HepG2 (cell line): ENCODE data around the gene APRT. TPM values are rescaled to one million over a fixed set of nuclear protein-coding genes. Genes with fewer than 3 reads are reported as not detected.

Source experiments
- E2F2 ChIP-seq: sonication (generic); formaldehyde crosslinking; IDR thresholded peaks from 2 replicates; pipeline ENCODE4 v1.4.0; 2020; ENCODE audit warnings: missing genetic modification reagents, borderline replicate concordance
- EEA1 ChIP-seq: sonication (generic); formaldehyde crosslinking; IDR thresholded peaks from 2 replicates; pipeline ENCODE4 v1.5.1; 2020; ENCODE audit warnings: mild to moderate bottlenecking, missing genetic modification reagents, borderline replicate concordance
- FOXO1 ChIP-seq: sonication (generic); formaldehyde crosslinking; IDR thresholded peaks from 2 replicates; pipeline ENCODE4 v1.4.0; 2020; ENCODE audit warnings: missing genetic modification reagents
- HMG20B ChIP-seq: conservative IDR thresholded peaks from 2 replicates; pipeline ENCODE4 v1.6.1; 2016; ENCODE audit warnings: missing genetic modification reagents, missing compliant biosample characterization
- LCORL ChIP-seq, 2 experiments: fragments of 450-650 bp in 1 of 2; sonication (generic) in 1 of 2; formaldehyde crosslinking in 1 of 2; IDR thresholded peaks; 2 replicates each; pipeline versions ENCODE4 v1.5.0 to v1.6.1; 2017 to 2020; ENCODE audit warnings: antibody characterized with exemption in 1 of 2, missing genetic modification reagents in 1 of 2
- NR3C1 ChIP-seq: sonication (generic); formaldehyde crosslinking; IDR thresholded peaks from 2 replicates; pipeline ENCODE4 v1.4.0; 2020; ENCODE audit warnings: missing genetic modification reagents
- PAXIP1 ChIP-seq: sonication (generic); formaldehyde crosslinking; conservative IDR thresholded peaks from 2 replicates; pipeline ENCODE4 v1.4.0; 2020; ENCODE audit warnings: mild to moderate bottlenecking, missing genetic modification reagents, moderate library complexity
- TCF7L2 ChIP-seq: IDR thresholded peaks from 2 replicates; pipeline ENCODE4 v1.6.1; 2011; ENCODE audit warnings: mild to moderate bottlenecking, low read depth, low read length, moderate library complexity
- TEF ChIP-seq: sonication (generic); formaldehyde crosslinking; IDR thresholded peaks from 2 replicates; pipeline ENCODE4 v1.5.0; 2020; ENCODE audit warnings: missing genetic modification reagents
- ZBTB3 ChIP-seq: sonication (generic); formaldehyde crosslinking; IDR thresholded peaks from 2 replicates; pipeline ENCODE4 v1.4.0; 2020; ENCODE audit warnings: low read depth, mild to moderate bottlenecking, moderate library complexity, missing genetic modification reagents, borderline replicate concordance
- ZFYVE20 ChIP-seq: sonication (generic); formaldehyde crosslinking; IDR thresholded peaks from 2 replicates; pipeline ENCODE4 v1.8.0; 2023; ENCODE audit warnings: low read depth, mild to moderate bottlenecking, moderate library complexity, missing genetic modification reagents, borderline replicate concordance
- ZMYM2 ChIP-seq: sonication (generic); formaldehyde crosslinking; IDR thresholded peaks from 2 replicates; pipeline ENCODE4 v1.8.0; 2022; ENCODE audit warnings: mild to moderate bottlenecking, missing genetic modification reagents
- ZNF468 ChIP-seq: sonication (generic); formaldehyde crosslinking; IDR thresholded peaks from 2 replicates; pipeline ENCODE4 v1.8.0; 2022; ENCODE audit warnings: mild to moderate bottlenecking, moderate library complexity, missing genetic modification reagents
- ZNF570 ChIP-seq: sonication (generic); formaldehyde crosslinking; IDR thresholded peaks from 2 replicates; pipeline ENCODE4 v1.4.0; 2020; ENCODE audit warnings: mild to moderate bottlenecking, missing genetic modification reagents, borderline replicate concordance
- polyA plus RNA-seq, 8 experiments: library from polyadenylated mRNA; depleted of rRNA in 3 of 8; stranded (reverse) in 7 of 8; unstranded in 1 of 8; fragments of >200 nt; fragmentation: Illumina TruSeq in 4 of 8; extraction: Trizol in 4 of 8; gene quantifications; 2 replicates each; pipeline versions ENCODE4 v1.2.1 to v1.2.3, GENCODE V29; 2011 to 2016; ENCODE audit warnings: low read depth in 4 of 8, missing spikeins in 1 of 8, mixed read lengths in 1 of 8; ENCODE audit not compliant: insufficient read depth in 1 of 8
- total RNA-seq, 5 experiments: library from RNA; depleted of rRNA; stranded (reverse); fragments of >200 nt; fragmentation: Illumina TruSeq; extraction: Trizol; gene quantifications; 2 replicates each; pipeline ENCODE4 v1.2.3, GENCODE V29; 2016; ENCODE audit warnings: low read depth in 1 of 5
- TF ChIP-seq, protein P1 (sequence below): sonication (generic); formaldehyde crosslinking; IDR thresholded peaks from 2 replicates; pipeline ENCODE4 v1.5.1; 2020; ENCODE audit warnings: missing genetic modification reagents, mild to moderate bottlenecking, borderline replicate concordance
- TF ChIP-seq, protein P2 (sequence below): sonication (generic); formaldehyde crosslinking; IDR thresholded peaks from 2 replicates; pipeline ENCODE4 v1.5.0; 2020; ENCODE audit warnings: missing genetic modification reagents
- TF ChIP-seq, protein P3 (sequence below): IDR thresholded peaks from 2 replicates; pipeline ENCODE4 v1.6.1; 2016; ENCODE audit warnings: missing compliant biosample characterization, missing genetic modification reagents, borderline replicate concordance
- TF ChIP-seq, protein P4 (sequence below): sonication (generic); formaldehyde crosslinking; IDR thresholded peaks from 2 replicates; pipeline ENCODE4 v1.4.0; 2020; ENCODE audit warnings: missing genetic modification reagents

The APRT gene
- total and polyA plus RNA-seq, 2 of the 13 experiments (the other 11 are each of a cell fraction or from before 2014, with no cell fraction given) = 155 to 242 TPM

DNA sequence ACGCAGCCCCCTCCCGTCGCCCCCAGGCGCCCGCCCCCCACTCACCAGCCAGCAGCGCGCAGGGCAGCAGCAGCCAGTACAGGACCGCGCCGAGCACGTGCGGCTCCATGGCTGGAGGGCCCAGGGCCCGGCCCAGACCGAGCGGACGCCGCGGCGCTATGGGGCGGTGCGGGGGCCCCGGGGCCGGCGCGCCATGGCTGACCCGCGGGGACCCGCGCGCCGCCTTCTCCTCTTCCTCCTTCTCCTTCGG is 26.9 kb downstream of the APRT start (continued):
- TF ChIP-seq, protein P1, sequence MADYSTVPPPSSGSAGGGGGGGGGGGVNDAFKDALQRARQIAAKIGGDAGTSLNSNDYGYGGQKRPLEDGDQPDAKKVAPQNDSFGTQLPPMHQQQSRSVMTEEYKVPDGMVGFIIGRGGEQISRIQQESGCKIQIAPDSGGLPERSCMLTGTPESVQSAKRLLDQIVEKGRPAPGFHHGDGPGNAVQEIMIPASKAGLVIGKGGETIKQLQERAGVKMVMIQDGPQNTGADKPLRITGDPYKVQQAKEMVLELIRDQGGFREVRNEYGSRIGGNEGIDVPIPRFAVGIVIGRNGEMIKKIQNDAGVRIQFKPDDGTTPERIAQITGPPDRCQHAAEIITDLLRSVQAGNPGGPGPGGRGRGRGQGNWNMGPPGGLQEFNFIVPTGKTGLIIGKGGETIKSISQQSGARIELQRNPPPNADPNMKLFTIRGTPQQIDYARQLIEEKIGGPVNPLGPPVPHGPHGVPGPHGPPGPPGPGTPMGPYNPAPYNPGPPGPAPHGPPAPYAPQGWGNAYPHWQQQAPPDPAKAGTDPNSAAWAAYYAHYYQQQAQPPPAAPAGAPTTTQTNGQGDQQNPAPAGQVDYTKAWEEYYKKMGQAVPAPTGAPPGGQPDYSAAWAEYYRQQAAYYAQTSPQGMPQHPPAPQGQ (CRISPR knock-in tag) = no peak
- TF ChIP-seq, protein P2, sequence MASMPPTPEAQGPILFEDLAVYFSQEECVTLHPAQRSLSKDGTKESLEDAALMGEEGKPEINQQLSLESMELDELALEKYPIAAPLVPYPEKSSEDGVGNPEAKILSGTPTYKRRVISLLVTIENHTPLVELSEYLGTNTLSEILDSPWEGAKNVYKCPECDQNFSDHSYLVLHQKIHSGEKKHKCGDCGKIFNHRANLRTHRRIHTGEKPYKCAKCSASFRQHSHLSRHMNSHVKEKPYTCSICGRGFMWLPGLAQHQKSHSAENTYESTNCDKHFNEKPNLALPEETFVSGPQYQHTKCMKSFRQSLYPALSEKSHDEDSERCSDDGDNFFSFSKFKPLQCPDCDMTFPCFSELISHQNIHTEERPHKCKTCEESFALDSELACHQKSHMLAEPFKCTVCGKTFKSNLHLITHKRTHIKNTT (CRISPR knock-in tag) = no peak
- TF ChIP-seq HMG20B (CRISPR knock-in tag) = no peak
- no peak for TF ChIP-seq EEA1 (CRISPR knock-in tag)
- TF ChIP-seq FOXO1 = 0 out of 2 replicates have a peak, but pooled peaks have one; percentile 34
- TF ChIP-seq, protein P3, sequence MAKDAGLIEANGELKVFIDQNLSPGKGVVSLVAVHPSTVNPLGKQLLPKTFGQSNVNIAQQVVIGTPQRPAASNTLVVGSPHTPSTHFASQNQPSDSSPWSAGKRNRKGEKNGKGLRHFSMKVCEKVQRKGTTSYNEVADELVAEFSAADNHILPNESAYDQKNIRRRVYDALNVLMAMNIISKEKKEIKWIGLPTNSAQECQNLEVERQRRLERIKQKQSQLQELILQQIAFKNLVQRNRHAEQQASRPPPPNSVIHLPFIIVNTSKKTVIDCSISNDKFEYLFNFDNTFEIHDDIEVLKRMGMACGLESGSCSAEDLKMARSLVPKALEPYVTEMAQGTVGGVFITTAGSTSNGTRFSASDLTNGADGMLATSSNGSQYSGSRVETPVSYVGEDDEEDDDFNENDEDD (CRISPR knock-in tag) = peak; percentile 29; the same call in 1 of the 2 replicates
- TF ChIP-seq ZNF570 (CRISPR knock-in tag) = no peak
- TF ChIP-seq, protein P4, sequence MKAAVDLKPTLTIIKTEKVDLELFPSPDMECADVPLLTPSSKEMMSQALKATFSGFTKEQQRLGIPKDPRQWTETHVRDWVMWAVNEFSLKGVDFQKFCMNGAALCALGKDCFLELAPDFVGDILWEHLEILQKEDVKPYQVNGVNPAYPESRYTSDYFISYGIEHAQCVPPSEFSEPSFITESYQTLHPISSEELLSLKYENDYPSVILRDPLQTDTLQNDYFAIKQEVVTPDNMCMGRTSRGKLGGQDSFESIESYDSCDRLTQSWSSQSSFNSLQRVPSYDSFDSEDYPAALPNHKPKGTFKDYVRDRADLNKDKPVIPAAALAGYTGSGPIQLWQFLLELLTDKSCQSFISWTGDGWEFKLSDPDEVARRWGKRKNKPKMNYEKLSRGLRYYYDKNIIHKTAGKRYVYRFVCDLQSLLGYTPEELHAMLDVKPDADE (CRISPR knock-in tag) = no peak
- TF ChIP-seq ZMYM2 (CRISPR knock-in tag) = no peak
- TF ChIP-seq PAXIP1 = no peak
- TF ChIP-seq ZNF468 (CRISPR knock-in tag) = no peak
- TF ChIP-seq LCORL (IDR thresholded peaks at IDR 0.05) = no peak
- TF ChIP-seq LCORL (CRISPR knock-in tag; IDR thresholded peaks at IDR 0.05) = no peak
- peak; percentile 64; the same call in 1 of the 2 replicates for TF ChIP-seq TEF (CRISPR knock-in tag)
- no peak for TF ChIP-seq E2F2
- TF ChIP-seq ZBTB3 = no peak
- TF ChIP-seq TCF7L2 = no peak
- no peak for TF ChIP-seq ZFYVE20 (CRISPR knock-in tag)
- TF ChIP-seq NR3C1 (CRISPR knock-in tag) = no peak
